A549 (cell line): ENCODE results near the gene WWP2.
A peak's percentile ranks its signal among the peaks of the same experiment; 100 is the strongest.

ENCODE experiments used
- CEBPB ChIP-seq, 2 experiments: fragments of >200 bp in 1 of 2; sonication (Bioruptor Twin) in 1 of 2; formaldehyde crosslinking in 1 of 2; IDR thresholded peaks; 2 replicates each; pipeline ENCODE4 v1.6.1; 2012 to 2016
- EHF ChIP-seq: fragments of 250-450 bp; sonication (Bioruptor Pico); IDR thresholded peaks from 2 replicates; pipeline ENCODE4 v1.5.0; 2020; ENCODE audit warnings: mild to moderate bottlenecking
- GATA3 ChIP-seq: IDR thresholded peaks from 2 replicates; pipeline ENCODE4 v1.6.1; 2012; ENCODE audit warnings: borderline replicate concordance
- HDAC2 ChIP-seq: fragments of 200-600 bp; sonication (generic); IDR thresholded peaks from 2 replicates; pipeline ENCODE4 v1.6.1; 2016
- NFE2L2 ChIP-seq: fragments of 150-350 bp; conservative IDR thresholded peaks from 2 replicates; pipeline ENCODE4 v1.6.1; 2014; ENCODE audit warnings: low read length
- PBX3 ChIP-seq: IDR thresholded peaks from 2 replicates; pipeline ENCODE4 v1.6.1; 2012
- POLR2A ChIP-seq: IDR thresholded peaks from 2 replicates; pipeline ENCODE4 v1.6.1; 2012; ENCODE audit warnings: mild to moderate bottlenecking, low read length
- POLR2AphosphoS2 ChIP-seq: conservative IDR thresholded peaks from 2 replicates; pipeline ENCODE4 v1.6.1; 2012; ENCODE audit warnings: low read length, improper control_type of control experiment, inconsistent platforms
- RFX5 ChIP-seq: fragments of 450-650 bp; IDR thresholded peaks from 2 replicates; pipeline ENCODE4 v1.7.1; 2014; ENCODE audit warnings: antibody characterized with exemption, mild to moderate bottlenecking, moderate library complexity
- ZNF302 ChIP-seq: fragments of 250-450 bp; sonication (Bioruptor Pico); IDR thresholded peaks from 2 replicates; pipeline ENCODE4 v1.9.0; 2021; ENCODE audit warnings: inconsistent platforms, mild to moderate bottlenecking, moderate library complexity
- TF ChIP-seq, protein P1 (sequence below): fragments of >200 bp; sonication (Bioruptor Twin); formaldehyde crosslinking; IDR thresholded peaks from 3 replicates; pipeline ENCODE4 v1.5.1; 2016

- TF ChIP-seq POLR2A (no peak), ZNF302 (no peak), CEBPB (IDR thresholded peaks at IDR 0.05) (no peak), HDAC2 (no peak), PBX3 (no peak), POLR2AphosphoS2 (no peak), RFX5 (no peak), EHF (CRISPR knock-in tag) (no peak), NFE2L2 (no peak), GATA3 (no peak)
- TF ChIP-seq, protein P1, sequence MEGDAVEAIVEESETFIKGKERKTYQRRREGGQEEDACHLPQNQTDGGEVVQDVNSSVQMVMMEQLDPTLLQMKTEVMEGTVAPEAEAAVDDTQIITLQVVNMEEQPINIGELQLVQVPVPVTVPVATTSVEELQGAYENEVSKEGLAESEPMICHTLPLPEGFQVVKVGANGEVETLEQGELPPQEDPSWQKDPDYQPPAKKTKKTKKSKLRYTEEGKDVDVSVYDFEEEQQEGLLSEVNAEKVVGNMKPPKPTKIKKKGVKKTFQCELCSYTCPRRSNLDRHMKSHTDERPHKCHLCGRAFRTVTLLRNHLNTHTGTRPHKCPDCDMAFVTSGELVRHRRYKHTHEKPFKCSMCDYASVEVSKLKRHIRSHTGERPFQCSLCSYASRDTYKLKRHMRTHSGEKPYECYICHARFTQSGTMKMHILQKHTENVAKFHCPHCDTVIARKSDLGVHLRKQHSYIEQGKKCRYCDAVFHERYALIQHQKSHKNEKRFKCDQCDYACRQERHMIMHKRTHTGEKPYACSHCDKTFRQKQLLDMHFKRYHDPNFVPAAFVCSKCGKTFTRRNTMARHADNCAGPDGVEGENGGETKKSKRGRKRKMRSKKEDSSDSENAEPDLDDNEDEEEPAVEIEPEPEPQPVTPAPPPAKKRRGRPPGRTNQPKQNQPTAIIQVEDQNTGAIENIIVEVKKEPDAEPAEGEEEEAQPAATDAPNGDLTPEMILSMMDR = peak; percentile 85
These were observed 168.1 kb downstream of the WWP2 start for GRCh38 chr16:69930117-69930776.
